Neuronal stem cell (in vitro differentiated cells): Measurements from ENCODE around the gene PCDH8. TPM values are rescaled to one million over a fixed set of nuclear protein-coding genes. Genes with fewer than 3 reads are reported as not detected.

Experiments
- DNase-seq: peaks from one replicate; pipeline ENCODE4 v3.0.0-alpha.2; 2013; ENCODE audit warnings: low spot score
- H2AFZ ChIP-seq: one replicate; pipeline ENCODE4 v1.6.1; 2013; ENCODE audit warnings: mild to moderate bottlenecking, low read length, inconsistent platforms
- H2AK5ac ChIP-seq: 2 replicates; pipeline ENCODE4 v1.6.1; 2013; ENCODE audit warnings: low read depth, mild to moderate bottlenecking, inconsistent platforms, low read length, moderate library complexity, mixed read lengths
- H2BK120ac ChIP-seq: 2 replicates; pipeline ENCODE4 v1.6.1; 2013; ENCODE audit warnings: low read depth, mild to moderate bottlenecking, inconsistent platforms, low read length, moderate library complexity, mixed read lengths
- H2BK12ac ChIP-seq: one replicate; pipeline ENCODE4 v1.6.1; 2013; ENCODE audit warnings: low read length, inconsistent platforms
- H2BK15ac ChIP-seq: 2 replicates; pipeline ENCODE4 v1.6.1; 2013; ENCODE audit warnings: mild to moderate bottlenecking, low read length, inconsistent platforms, mixed read lengths
- H2BK5ac ChIP-seq: one replicate; pipeline ENCODE4 v1.6.1; 2013; ENCODE audit warnings: inconsistent platforms, mild to moderate bottlenecking, low read length, moderate library complexity
- H3K14ac ChIP-seq: one replicate; pipeline ENCODE4 v1.6.1; 2013; ENCODE audit warnings: low read length, inconsistent platforms
- H3K18ac ChIP-seq: 2 replicates; pipeline ENCODE4 v1.6.1; 2013; ENCODE audit warnings: low read length, inconsistent platforms
- H3K23ac ChIP-seq: 2 replicates; pipeline ENCODE4 v1.6.1; 2013; ENCODE audit warnings: low read depth, mild to moderate bottlenecking, mixed read lengths, low read length, inconsistent platforms; ENCODE audit not compliant: poor library complexity
- H3K27ac ChIP-seq: replicated peaks from 3 replicates; pipeline ENCODE4 v1.5.1; 2013; ENCODE audit warnings: low read length, inconsistent platforms
- H3K27me3 ChIP-seq, 3 experiments: 2 replicates each; pipeline ENCODE4 v1.6.1; 2013; ENCODE audit warnings: low read length in 3 of 3, mild to moderate bottlenecking in 2 of 3, inconsistent platforms in 1 of 3, low read depth in 1 of 3, mixed read lengths in 1 of 3, moderate library complexity in 1 of 3; ENCODE audit not compliant: control insufficient read depth in 3 of 3, insufficient read depth in 3 of 3
- H3K36me3 ChIP-seq, 2 donors: replicated peaks in 1 of 2; 2 replicates each; pipeline ENCODE4 v1.6.1; 2013; ENCODE audit warnings: low read length in 2 of 2; ENCODE audit not compliant: control insufficient read depth in 2 of 2, insufficient read depth in 2 of 2
- H3K4ac ChIP-seq: 2 replicates; pipeline ENCODE4 v1.6.1; 2013; ENCODE audit warnings: inconsistent platforms, mild to moderate bottlenecking, low read length, moderate library complexity
- H3K4me1 ChIP-seq, 2 donors: 1 replicate in 1 of 2; 2 replicates in 1 of 2; pipeline ENCODE4 v1.6.1; 2013; ENCODE audit warnings: low read length in 2 of 2, low read depth in 1 of 2; ENCODE audit not compliant: control insufficient read depth in 2 of 2, insufficient read depth in 1 of 2
- H3K4me2 ChIP-seq: one replicate; pipeline ENCODE4 v1.6.1; 2013; ENCODE audit warnings: mild to moderate bottlenecking, low read length, inconsistent platforms; ENCODE audit not compliant: insufficient read depth, poor library complexity, severe bottlenecking
- H3K4me3 ChIP-seq, 2 donors: 2 replicates each; pipeline ENCODE4 v1.5.1; 2013; ENCODE audit warnings: low read length in 2 of 2, mild to moderate bottlenecking in 2 of 2, inconsistent platforms in 1 of 2, moderate library complexity in 1 of 2
- H3K79me1 ChIP-seq: one replicate; pipeline ENCODE4 v1.6.1; 2013; ENCODE audit warnings: low read depth, mild to moderate bottlenecking, inconsistent platforms, low read length, moderate library complexity
- H3K9ac ChIP-seq: one replicate; pipeline ENCODE4 v1.6.1; 2013; ENCODE audit warnings: mild to moderate bottlenecking, low read depth, low read length, inconsistent platforms; ENCODE audit not compliant: poor library complexity
- H3K9me3 ChIP-seq, 2 donors: replicated peaks in 1 of 2; 2 replicates each; pipeline versions ENCODE3 to v1.6.1; 2013; ENCODE audit warnings: low read length in 2 of 2, mild to moderate bottlenecking in 2 of 2, inconsistent platforms in 1 of 2, low read depth in 1 of 2, mixed read lengths in 1 of 2, moderate library complexity in 1 of 2; ENCODE audit not compliant: control insufficient read depth in 2 of 2, insufficient read depth in 1 of 2
- H4K8ac ChIP-seq: one replicate; pipeline ENCODE4 v1.6.1; 2013; ENCODE audit warnings: low read depth, mild to moderate bottlenecking, inconsistent platforms, low read length, moderate library complexity
- H4K91ac ChIP-seq: one replicate; pipeline ENCODE4 v1.6.1; 2013; ENCODE audit warnings: low read length, low read depth, mild to moderate bottlenecking, inconsistent platforms; ENCODE audit not compliant: poor library complexity
- WGBS, 2 donors: extraction: QIAGEN DNeasy Blood & Tissue Kit; methylation state at CpG; one replicate each; pipeline ENCODE4 v1.1.7; 2013; ENCODE audit warnings: missing lambda C conversion rate in 2 of 2, mixed read lengths in 1 of 2; ENCODE audit not compliant: insufficient read length in 2 of 2, insufficient replicate concordance in 1 of 2; ENCODE audit errors: extremely low coverage in 2 of 2; 5-methylcytosine and 5-hydroxymethylcytosine counted together
- small RNA-seq: library from polyadenylated mRNA; stranded (forward); fragments of <200 nt; extraction: miRNeasy Mini kit (QIAGEN cat#:217004); gene quantifications from one replicate; pipeline ENCODE3, GENCODE V24; 2013; ENCODE audit not compliant: insufficient read depth

PCDH8 gene

DNA sequence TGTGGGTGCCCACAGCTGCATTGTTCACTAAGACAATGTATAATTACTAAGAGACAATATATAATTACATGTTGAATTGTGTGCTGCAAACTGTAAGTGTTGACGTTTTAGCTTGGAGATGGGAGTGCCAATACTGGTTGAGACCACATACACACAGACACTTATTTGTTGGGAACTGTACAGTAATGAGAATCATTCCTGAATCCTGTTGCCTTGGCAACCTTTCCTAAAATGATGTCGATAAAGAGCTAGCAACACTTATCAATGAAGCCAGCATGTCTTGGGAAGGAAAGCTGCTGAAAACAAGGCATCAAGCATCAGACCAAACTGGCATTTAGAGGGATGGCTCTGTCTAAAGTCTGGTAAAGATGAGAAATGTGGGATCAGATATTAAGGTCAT, 51.3 kb downstream of the PCDH8 start:
- Histone ChIP-seq H3K79me1 (no peaks in the 10 kb centered on the region), H4K91ac (no peak overlapping the region), H3K4me2 (no peak overlapping the region), H2AK5ac (no peak overlapping the region), H3K23ac (no peak overlapping the region), H3K9me3 (no peaks in the 10 kb centered on the region), H3K27me3 (peaks cover 0 to 23% (median 0%) of the 10 kb centered on the region in 3 experiments), H3K14ac (no peak overlapping the region), H2BK120ac (no peak overlapping the region), H2BK5ac (no peak overlapping the region), H3K4ac (no peak overlapping the region), H4K8ac (no peak overlapping the region), H3K36me3 (no peaks in the 10 kb centered on the region), H3K4me1 (peaks cover 0 to 3% of the 10 kb centered on the region in 2 donors), H2AFZ (no peak overlapping the region), H3K27ac (no peak overlapping the region), H3K18ac (no peak overlapping the region), H2BK12ac (no peak overlapping the region), H3K4me3 (no peak overlapping the region), H2BK15ac (no peak overlapping the region), H3K9ac (no peak overlapping the region)
- no peak for DNase-seq
- no CpG with 5 or more reads among the region's 2 CpGs for WGBS, 2 donors

DNA sequence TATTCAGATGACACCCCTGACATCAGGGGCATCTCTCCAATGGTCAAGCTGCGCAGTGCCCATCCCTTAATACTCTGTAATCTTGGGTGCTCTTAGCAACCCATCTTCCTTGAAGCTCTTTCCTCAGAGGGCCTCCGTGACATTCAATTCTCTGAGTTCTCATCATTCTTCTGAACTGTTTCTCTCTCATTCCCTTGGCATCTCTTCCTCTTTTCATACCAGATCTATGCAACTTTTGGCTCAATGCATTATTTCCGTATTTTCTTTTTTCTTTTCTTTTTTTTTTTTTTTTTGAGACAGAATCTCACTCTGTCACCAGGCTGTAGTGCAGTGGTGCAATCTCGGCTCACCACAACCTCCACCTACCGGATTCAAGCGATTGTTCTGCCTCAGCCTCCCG, 53.9 kb downstream of the PCDH8 start:
- no CpG with 5 or more reads among the region's 7 CpGs for WGBS, 2 donors

DNA sequence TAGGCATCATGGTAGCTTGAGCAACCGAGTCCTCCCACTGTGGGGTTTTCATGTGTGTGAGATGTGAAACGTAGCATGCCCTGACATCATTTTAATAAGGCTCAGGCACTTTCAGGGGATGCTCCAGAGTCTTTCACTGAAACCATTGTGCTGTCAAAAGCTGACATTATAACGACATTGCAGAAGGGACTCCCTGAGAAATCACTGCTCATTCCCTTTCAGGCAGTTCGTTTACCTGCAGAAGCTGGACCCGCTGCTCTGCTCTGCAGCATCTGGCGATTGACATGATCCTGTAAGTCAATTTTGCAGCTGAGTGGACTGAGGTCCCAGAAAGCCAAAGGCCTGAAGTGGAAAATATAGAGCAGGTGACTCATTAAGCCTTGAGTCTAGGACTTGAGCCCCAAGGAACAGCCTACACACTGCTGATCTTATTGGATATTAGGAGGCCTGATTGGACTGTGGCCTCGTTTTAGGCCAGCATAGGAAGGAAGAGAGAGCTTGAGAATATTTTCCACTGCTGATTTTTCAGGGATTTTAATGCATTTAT, 54.9 kb downstream of the PCDH8 start:
- no peak overlapping the region for H2BK120ac ChIP-seq
- H3K4me3 ChIP-seq, result no peak overlapping the region
- no peak overlapping the region for H2AK5ac ChIP-seq
- peaks cover 0 to 16% (median 0%) of the 10 kb centered on the region in 3 experiments for H3K27me3 ChIP-seq
- no peak overlapping the region for H2AFZ ChIP-seq
- H3K4me1 ChIP-seq, result no peaks in the 10 kb centered on the region
- no peak overlapping the region for H3K4me2 ChIP-seq
- no peaks in the 10 kb centered on the region for H3K36me3 ChIP-seq
- no peak overlapping the region for H4K8ac ChIP-seq
- H2BK12ac ChIP-seq, result no peak overlapping the region
- H3K27ac ChIP-seq, result no peak overlapping the region
- no peak overlapping the region for H3K4ac ChIP-seq
- no CpG with 5 or more reads among the region's 7 CpGs for WGBS, 2 donors
- no peak overlapping the region for H3K18ac ChIP-seq
- DNase-seq, result no peak
- no peak overlapping the region for H3K9ac ChIP-seq
- no peaks in the 10 kb centered on the region for H3K9me3 ChIP-seq
- H2BK15ac ChIP-seq, result no peak overlapping the region
- H3K23ac ChIP-seq, result no peak overlapping the region
- no peak overlapping the region for H4K91ac ChIP-seq
- H3K79me1 ChIP-seq, result no peaks in the 10 kb centered on the region
- H3K14ac ChIP-seq, result no peak overlapping the region
- H2BK5ac ChIP-seq, result no peak overlapping the region

More for the DNA sequence above, 53.9 kb downstream of the PCDH8 start:
- Histone ChIP-seq H3K23ac (no peak overlapping the region), H2BK15ac (no peak overlapping the region), H4K91ac (no peak overlapping the region), H3K14ac (no peak overlapping the region), H3K79me1 (no peaks in the 10 kb centered on the region), H3K4me1 (no peaks in the 10 kb centered on the region), H3K4ac (no peak overlapping the region), H3K27me3 (peaks cover 0 to 22% (median 0%) of the 10 kb centered on the region in 3 experiments), H2AFZ (no peak overlapping the region), H3K4me3 (no peak overlapping the region), H3K36me3 (no peaks in the 10 kb centered on the region), H3K9me3 (no peaks in the 10 kb centered on the region), H3K27ac (no peak overlapping the region), H2BK120ac (no peak overlapping the region), H2AK5ac (no peak overlapping the region), H3K18ac (no peak overlapping the region), H2BK5ac (no peak overlapping the region), H4K8ac (no peak overlapping the region), H3K9ac (no peak overlapping the region), H3K4me2 (no peak overlapping the region), H2BK12ac (no peak overlapping the region)
- DNase-seq, result no peak

Small RNA genes lying within 50 kb of the gene (small RNA-seq; reads per million reads assigned to genes)
- gene MIR759, result not detected
